Right atrium auricular region (tissue), 2 donors: ENCODE results near the gene NOS1AP. TPM values are rescaled to one million over a fixed set of nuclear protein-coding genes. Genes with fewer than 3 reads are reported as not detected.

Experiments
- DNase-seq: peaks from one replicate; pipeline ENCODE4 v3.0.0-alpha.2; 2019; ENCODE audit warnings: low spot score
- H3K27ac ChIP-seq, 2 donors: fragments of 200-600 bp; sonication (generic); 1 replicate in 1 of 2; 2 replicates in 1 of 2; pipeline ENCODE4 v1.5.1; 2016 to 2019
- H3K27me3 ChIP-seq, 2 donors: fragments of 200-600 bp; sonication (generic); one replicate each; pipeline versions ENCODE4 v1.5.1 to v1.6.0; 2017 to 2019
- H3K36me3 ChIP-seq: fragments of 200-600 bp; sonication (generic); one replicate; pipeline ENCODE4 v1.5.1; 2016
- H3K4me1 ChIP-seq, 2 donors: fragments of 200-600 bp; sonication (generic); one replicate each; pipeline versions ENCODE4 v1.5.1 to v1.6.0; 2017 to 2019
- H3K4me3 ChIP-seq, 2 donors: fragments of 200-600 bp; sonication (generic); 1 replicate in 1 of 2; 2 replicates in 1 of 2; pipeline ENCODE4 v1.5.1; 2017 to 2019; ENCODE audit warnings: mild to moderate bottlenecking in 1 of 2, moderate library complexity in 1 of 2
- H3K9me3 ChIP-seq, 2 donors: fragments of 200-600 bp; sonication (generic); one replicate each; pipeline ENCODE4 v1.5.1; 2019
- CTCF ChIP-seq, 2 donors: fragments of 200-600 bp; sonication (generic); IDR thresholded peaks; one replicate each; pipeline ENCODE4 v1.5.1; 2019; ENCODE audit warnings: antibody characterized with exemption in 2 of 2
- total RNA-seq, 2 donors: library from RNA; depleted of rRNA; stranded (reverse); fragments of >200 nt; gene quantifications; one replicate each; pipeline ENCODE4 v1.1.0, GENCODE V29; 2016

NOS1AP gene
- 1 to 10 TPM; 2.2 to 2.4 TPM for total RNA-seq

- peaks cover 0 to 28% of the 10 kb centered on the region in 2 donors for H3K4me1 ChIP-seq
- no peaks in the 10 kb centered on the region for H3K9me3 ChIP-seq
- DNase-seq, result peak; percentile 65
- H3K27me3 ChIP-seq, result no peaks in the 10 kb centered on the region
- H3K4me3 ChIP-seq, result peak within 1 kb of the TSS; percentile 61 to 68
- no peak for TF ChIP-seq CTCF (IDR thresholded peaks at IDR 0.05)
- no peaks in the 10 kb centered on the region for H3K36me3 ChIP-seq
- peak within 1 kb of the TSS; percentile 61 to 74 for H3K27ac ChIP-seq
Observed at GRCh38 chr1:162069334-162070093, at the start of gene NOS1AP. Gene NOS1AP (plus strand): TSS chr1:162069691. CDS start chr1:162070178, 487 bp downstream.

GRCh38 chr1:162020150-162020549, 49.3 kb upstream of the NOS1AP start:
- Histone ChIP-seq H3K4me3 (no peak overlapping the region), H3K27me3 (no peaks in the 10 kb centered on the region), H3K36me3 (no peaks in the 10 kb centered on the region), H3K27ac (no peak overlapping the region), H3K9me3 (no peaks in the 10 kb centered on the region), H3K4me1 (peaks cover 0 to 46% of the 10 kb centered on the region in 2 donors)
- no peak for TF ChIP-seq CTCF (IDR thresholded peaks at IDR 0.05)
- DNase-seq, result no peak

- no peak for DNase-seq
- Histone ChIP-seq H3K27me3 (no peaks in the 10 kb centered on the region), H3K4me3 (no peak overlapping the region), H3K27ac (no peak overlapping the region), H3K9me3 (no peaks in the 10 kb centered on the region), H3K4me1 (peaks cover 0 to 46% of the 10 kb centered on the region in 2 donors), H3K36me3 (no peaks in the 10 kb centered on the region)
- no peak for TF ChIP-seq CTCF (IDR thresholded peaks at IDR 0.05)
Observed at GRCh38 chr1:162021124-162021523, 48.4 kb upstream of the NOS1AP start.

- H3K27me3 ChIP-seq, result no peaks in the 10 kb centered on the region
- no peak for TF ChIP-seq CTCF (IDR thresholded peaks at IDR 0.05)
- no peaks in the 10 kb centered on the region for H3K36me3 ChIP-seq
- no peaks in the 10 kb centered on the region for H3K9me3 ChIP-seq
- no peak overlapping the region for H3K27ac ChIP-seq
- no peak for DNase-seq
- H3K4me1 ChIP-seq, result peaks cover 0 to 46% of the 10 kb centered on the region in 2 donors
- H3K4me3 ChIP-seq, result peak overlapping the region in 1 of 2 donors; percentile 63
Observed at GRCh38 chr1:162022626-162023025, 46.9 kb upstream of the NOS1AP start.

DNA sequence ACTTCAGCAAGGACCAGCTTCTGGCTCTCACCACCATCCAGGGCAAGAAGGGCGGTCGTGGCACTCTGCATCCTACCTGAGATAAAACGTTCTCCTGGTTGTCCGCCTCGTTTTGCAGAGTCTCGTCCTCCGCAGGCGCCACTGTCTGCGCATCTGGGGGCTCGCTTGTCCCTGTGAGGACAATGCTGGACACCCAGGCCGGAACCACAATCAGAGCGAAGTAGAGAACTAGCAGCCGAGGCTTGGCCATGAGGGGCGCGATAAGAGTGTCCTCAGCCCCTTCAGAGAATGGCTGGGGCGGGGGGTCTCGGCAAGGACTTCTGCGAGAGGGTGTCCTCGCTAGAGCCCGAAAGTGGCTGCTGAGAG, 46.3 kb upstream of the NOS1AP start:
- no peak for TF ChIP-seq CTCF (IDR thresholded peaks at IDR 0.05)
- no peaks in the 10 kb centered on the region for H3K27me3 ChIP-seq
- no peaks in the 10 kb centered on the region for H3K9me3 ChIP-seq
- DNase-seq, result no peak
- H3K4me3 ChIP-seq, result peak overlapping the region; percentile 49 to 63
- peaks cover 0 to 46% of the 10 kb centered on the region in 2 donors for H3K4me1 ChIP-seq
- H3K27ac ChIP-seq, result peak overlapping the region; percentile 14 to 19
- H3K36me3 ChIP-seq, result no peaks in the 10 kb centered on the region
